A673 (cell line): ENCODE data around the gene CSGALNACT2.

Source experiments
- CTCF ChIP-seq: fragments of 300-800, 200-600 bp; sonication (generic); conservative IDR thresholded peaks from 2 replicates; pipeline ENCODE4 v1.5.1; 2017; ENCODE audit warnings: low read depth, mild to moderate bottlenecking, antibody characterized with exemption, low read length, moderate library complexity, mixed read lengths
- EZH2 ChIP-seq: fragments of 200-600 bp; sonication (generic); IDR thresholded peaks from 2 replicates; pipeline ENCODE4 v1.6.1; 2017; ENCODE audit warnings: borderline replicate concordance, low read depth, mild to moderate bottlenecking, mixed read lengths, antibody characterized with exemption, low read length; ENCODE audit not compliant: poor library complexity, severe bottlenecking

GRCh38 chr10:43225004-43225786, 87.0 kb downstream of the CSGALNACT2 start:
- TF ChIP-seq EZH2 (no peak), CTCF (no peak)
